HEK293 (cell line): ENCODE results near the gene EIF3B.

Experiments
- CTCF ChIA-PET: fragments of 350-600 bp; formaldehyde crosslinking; extraction: SDS; loops from one replicate; lab custom pipeline; 2021; ENCODE audit warnings: antibody characterized with exemption; lab: Yijun Ruan, JAX
- POLR2A ChIA-PET: fragments of 300-600 bp; formaldehyde crosslinking; extraction: SDS; loops from one replicate; lab custom pipeline; 2020; ENCODE audit warnings: antibody characterized with exemption, inconsistent platforms; lab: Yijun Ruan, JAX
- H3K27ac ChIP-seq: fragments of 200-500 bp; sonication (Bioruptor generic); 2 replicates; pipeline ENCODE4 v1.5.1; 2014; ENCODE audit warnings: low read depth, low read length, control low read depth, inconsistent platforms; ENCODE audit errors: extremely low read depth
- H3K36me3 ChIP-seq, 2 experiments: fragments of 200-500 bp in 1 of 2; sonication (Bioruptor generic) in 1 of 2; 1 replicate in 1 of 2; 2 replicates in 1 of 2; pipeline ENCODE4 v1.5.1; 2014 to 2017; ENCODE audit warnings: inconsistent platforms in 2 of 2, low read length in 2 of 2; ENCODE audit not compliant: control insufficient read depth in 2 of 2, insufficient read depth in 1 of 2
- H3K4me1 ChIP-seq: fragments of 200-500 bp; sonication (Bioruptor generic); 2 replicates; pipeline ENCODE4 v1.5.1; 2014; ENCODE audit warnings: mild to moderate bottlenecking, low read length, inconsistent platforms; ENCODE audit not compliant: control insufficient read depth, insufficient read depth
- H3K4me3 ChIP-seq: 2 replicates; pipeline ENCODE4 v1.5.1; 2011; ENCODE audit warnings: low read depth, mild to moderate bottlenecking, control low read depth, low read length, moderate library complexity
- H3K9me3 ChIP-seq: fragments of 200-500 bp; sonication (Bioruptor generic); 2 replicates; pipeline ENCODE4 v1.5.1; 2014; ENCODE audit warnings: low read depth, low read length, inconsistent platforms; ENCODE audit not compliant: control insufficient read depth, insufficient read depth
- BCL11A ChIP-seq: fragments of 450-650 bp; formaldehyde crosslinking; IDR thresholded peaks from 2 replicates; pipeline ENCODE4 v1.5.1; 2016; ENCODE audit warnings: low read depth, missing biosample characterization, missing genetic modification characterization
- EGR2 ChIP-seq: fragments of 450-650 bp; formaldehyde crosslinking; IDR thresholded peaks from 2 replicates; pipeline ENCODE4 v1.5.1; 2016; ENCODE audit warnings: low read depth, missing biosample characterization, missing genetic modification characterization
- GLIS1 ChIP-seq: fragments of 450-650 bp; formaldehyde crosslinking; IDR thresholded peaks from 2 replicates; pipeline ENCODE4 v1.5.1; 2016; ENCODE audit warnings: missing biosample characterization, missing genetic modification characterization
- GLIS2 ChIP-seq: fragments of 450-650 bp; formaldehyde crosslinking; IDR thresholded peaks from 2 replicates; pipeline ENCODE4 v1.5.1; 2016; ENCODE audit warnings: missing biosample characterization, missing genetic modification characterization
- HIC1 ChIP-seq: fragments of 450-650 bp; formaldehyde crosslinking; IDR thresholded peaks from 2 replicates; pipeline ENCODE4 v1.5.1; 2016; ENCODE audit warnings: missing biosample characterization, missing genetic modification characterization
- KLF10 ChIP-seq: fragments of 450-650 bp; IDR thresholded peaks from 2 replicates; pipeline ENCODE4 v1.5.1; 2018; ENCODE audit warnings: missing biosample characterization, mild to moderate bottlenecking, missing genetic modification characterization
- KLF16 ChIP-seq: fragments of 450-650 bp; formaldehyde crosslinking; IDR thresholded peaks from 2 replicates; pipeline ENCODE4 v1.5.1; 2017; ENCODE audit warnings: missing biosample characterization, missing genetic modification characterization
- KLF8 ChIP-seq: fragments of 450-650 bp; formaldehyde crosslinking; IDR thresholded peaks from 2 replicates; pipeline ENCODE4 v1.5.1; 2016; ENCODE audit warnings: missing biosample characterization, missing genetic modification characterization
- SP2 ChIP-seq: fragments of 450-650 bp; formaldehyde crosslinking; IDR thresholded peaks from 2 replicates; pipeline ENCODE4 v1.5.1; 2016; ENCODE audit warnings: missing biosample characterization, missing genetic modification characterization
- SP3 ChIP-seq: fragments of 450-650 bp; formaldehyde crosslinking; IDR thresholded peaks from 2 replicates; pipeline ENCODE4 v1.5.1; 2016; ENCODE audit warnings: missing biosample characterization, missing genetic modification characterization
- WT1 ChIP-seq: fragments of 450-650 bp; formaldehyde crosslinking; IDR thresholded peaks from 2 replicates; pipeline ENCODE4 v1.5.1; 2016; ENCODE audit warnings: missing biosample characterization, missing genetic modification characterization
- ZBTB21 ChIP-seq: fragments of 450-650 bp; formaldehyde crosslinking; IDR thresholded peaks from 2 replicates; pipeline ENCODE4 v1.5.1; 2017; ENCODE audit warnings: missing biosample characterization, missing genetic modification characterization
- ZBTB26 ChIP-seq: fragments of 450-650 bp; formaldehyde crosslinking; optimal IDR thresholded peaks from 2 replicates; pipeline ENCODE3; 2016; ENCODE audit warnings: missing biosample characterization, mild to moderate bottlenecking, missing genetic modification characterization
- ZBTB8A ChIP-seq: fragments of 450-650 bp; formaldehyde crosslinking; IDR thresholded peaks from 2 replicates; pipeline ENCODE4 v1.5.1; 2016; ENCODE audit warnings: missing biosample characterization, missing genetic modification characterization
- ZFHX2 ChIP-seq: fragments of 450-650 bp; formaldehyde crosslinking; conservative IDR thresholded peaks from 2 replicates; pipeline ENCODE4 v1.5.1; 2016; ENCODE audit warnings: missing biosample characterization, missing genetic modification characterization
- ZNF121 ChIP-seq: fragments of 450-650 bp; formaldehyde crosslinking; IDR thresholded peaks from 2 replicates; pipeline ENCODE4 v1.5.1; 2016; ENCODE audit warnings: missing biosample characterization, missing genetic modification characterization
- ZNF18 ChIP-seq: fragments of 450-650 bp; formaldehyde crosslinking; IDR thresholded peaks from 2 replicates; pipeline ENCODE4 v1.5.1; 2016; ENCODE audit warnings: missing biosample characterization, missing genetic modification characterization
- ZNF19 ChIP-seq: fragments of 450-650 bp; formaldehyde crosslinking; IDR thresholded peaks from 2 replicates; pipeline ENCODE4; 2016; ENCODE audit warnings: missing biosample characterization, missing genetic modification characterization, low read depth
- ZNF2 ChIP-seq: fragments of 450-650 bp; formaldehyde crosslinking; IDR thresholded peaks from 2 replicates; pipeline ENCODE4 v1.5.1; 2016; ENCODE audit warnings: missing biosample characterization, missing genetic modification characterization
- ZNF24 ChIP-seq: fragments of 450-650 bp; formaldehyde crosslinking; IDR thresholded peaks from 2 replicates; pipeline ENCODE4 v1.5.1; 2016; ENCODE audit warnings: missing biosample characterization, missing genetic modification characterization
- ZNF335 ChIP-seq: fragments of 450-650 bp; formaldehyde crosslinking; conservative IDR thresholded peaks from 2 replicates; pipeline ENCODE4 v1.5.1; 2016; ENCODE audit warnings: missing biosample characterization, missing genetic modification characterization
- ZNF366 ChIP-seq: fragments of 450-650 bp; formaldehyde crosslinking; conservative IDR thresholded peaks from 2 replicates; pipeline ENCODE4 v1.5.1; 2016; ENCODE audit warnings: missing biosample characterization, missing genetic modification characterization
- ZNF404 ChIP-seq: fragments of 450-650 bp; formaldehyde crosslinking; IDR thresholded peaks from 2 replicates; pipeline ENCODE4 v1.5.1; 2017; ENCODE audit warnings: missing biosample characterization, missing genetic modification characterization
- ZNF423 ChIP-seq: fragments of 450-650 bp; formaldehyde crosslinking; IDR thresholded peaks from 2 replicates; pipeline ENCODE4 v1.5.1; 2016; ENCODE audit warnings: missing biosample characterization, missing genetic modification characterization
- ZNF626 ChIP-seq: fragments of 450-650 bp; sonication (Bioruptor Pico); formaldehyde crosslinking; IDR thresholded peaks from 2 replicates; pipeline ENCODE4 v1.5.1; 2018; ENCODE audit warnings: missing biosample characterization, missing genetic modification characterization, inconsistent platforms
- ZNF768 ChIP-seq: fragments of 450-650 bp; formaldehyde crosslinking; IDR thresholded peaks from 2 replicates; pipeline ENCODE4 v1.5.1; 2018; ENCODE audit warnings: missing biosample characterization, mild to moderate bottlenecking, missing genetic modification characterization
- ZNF785 ChIP-seq: fragments of 450-650 bp; formaldehyde crosslinking; IDR thresholded peaks from 2 replicates; pipeline ENCODE4 v1.5.1; 2016; ENCODE audit warnings: missing biosample characterization, missing genetic modification characterization
- ZSCAN30 ChIP-seq: fragments of 450-650 bp; IDR thresholded peaks from 2 replicates; pipeline ENCODE4 v1.5.1; 2018; ENCODE audit warnings: missing biosample characterization, mild to moderate bottlenecking, missing genetic modification characterization, moderate library complexity

Gene EIF3B

GRCh38 chr7:2313450-2314208, 41.0 kb upstream of the EIF3B start:
- Histone ChIP-seq H3K4me3 (peak overlapping the region; percentile 75), H3K36me3 (no peaks in the 10 kb centered on the region), H3K9me3 (no peaks in the 10 kb centered on the region), H3K27ac (no peak overlapping the region), H3K4me1 (no peaks in the 10 kb centered on the region)
- ChIA-PET CTCF (interaction anchor here (0.6 kb wide), 1 partner anchor 9 kb away, joined by 3 read pairs; no protein-coding TSS in a partner anchor), POLR2A (interaction anchor here (1.0 kb wide), 1 partner anchor 40 kb away, joined by 3 read pairs; no protein-coding TSS in a partner anchor)
- TF ChIP-seq ZNF335 (tag by site-specific recombination): peak; percentile 67
- TF ChIP-seq ZNF18: no peak
- TF ChIP-seq GLIS2 (tag by site-specific recombination): peak; percentile 41
- TF ChIP-seq ZBTB26 (tag by site-specific recombination): peak; percentile 39
- no peak for TF ChIP-seq BCL11A (tag by site-specific recombination)
- peak; percentile 98 for TF ChIP-seq ZNF121

GRCh38 chr7:2314209-2314955, 40.2 kb upstream of the EIF3B start, which contains the start of gene SNX8:
TSS of gene SNX8 (minus strand) at chr7:2314441. CDS start at chr7:2314421, 20 bp downstream.
- H3K36me3 ChIP-seq: no peaks in the 10 kb centered on the region
- H3K27ac ChIP-seq: no peak within 1 kb of the TSS
- CTCF ChIA-PET: interaction anchor here (0.6 kb wide), 1 partner anchor 8 kb away, joined by 3 read pairs; no protein-coding TSS in a partner anchor
- H3K9me3 ChIP-seq: no peaks in the 10 kb centered on the region
- POLR2A ChIA-PET: interaction anchor here (1.0 kb wide), 1 partner anchor 39 kb away, joined by 3 read pairs; no protein-coding TSS in a partner anchor
- no peaks in the 10 kb centered on the region for H3K4me1 ChIP-seq
- peak within 1 kb of the TSS; percentile 75 for H3K4me3 ChIP-seq
- TF ChIP-seq ZBTB26 (tag by site-specific recombination): peak; percentile 56
- peak; percentile 99 for TF ChIP-seq ZFHX2 (tag by site-specific recombination)
- TF ChIP-seq GLIS1 (tag by site-specific recombination): peak; percentile 77
- TF ChIP-seq KLF16 (tag by site-specific recombination): peak; percentile 87
- peak; percentile 99 for TF ChIP-seq ZNF785 (tag by site-specific recombination)
- TF ChIP-seq KLF10 (tag by site-specific recombination): peak; percentile 90
- no peak for TF ChIP-seq ZNF423 (tag by site-specific recombination)
- peak; percentile 59 for TF ChIP-seq SP2
- no peak for TF ChIP-seq ZBTB21 (tag by site-specific recombination)
- peak; percentile 95 for TF ChIP-seq ZNF366 (tag by site-specific recombination)
- TF ChIP-seq WT1 (tag by site-specific recombination): peak; percentile 50; the same call in 1 of the 2 replicates
- TF ChIP-seq ZNF24: peak; percentile 99
- TF ChIP-seq ZBTB8A (tag by site-specific recombination): 0 out of 2 replicates have a peak, but pooled peaks have one; percentile 14
- 0 out of 2 replicates have a peak, but pooled peaks have one; percentile 9 for TF ChIP-seq ZSCAN30 (tag by site-specific recombination)
- peak; percentile 90 for TF ChIP-seq SP3 (tag by site-specific recombination)
- TF ChIP-seq ZNF404 (tag by site-specific recombination): no peak
- TF ChIP-seq ZNF2 (tag by site-specific recombination): peak; percentile 45; the same call in 1 of the 2 replicates
- peak; percentile 72; the same call in 1 of the 2 replicates for TF ChIP-seq HIC1 (tag by site-specific recombination)
- TF ChIP-seq ZNF19: no peak
- peak; percentile 99 for TF ChIP-seq KLF8 (tag by site-specific recombination)
- no peak for TF ChIP-seq ZNF768
- peak; percentile 95 for TF ChIP-seq EGR2 (tag by site-specific recombination)
- TF ChIP-seq GLIS2 (tag by site-specific recombination): peak; percentile 78
- TF ChIP-seq ZNF626 (tag by site-specific recombination): no peak
